ENCODE measurements around the gene ZKSCAN3.

DNA sequence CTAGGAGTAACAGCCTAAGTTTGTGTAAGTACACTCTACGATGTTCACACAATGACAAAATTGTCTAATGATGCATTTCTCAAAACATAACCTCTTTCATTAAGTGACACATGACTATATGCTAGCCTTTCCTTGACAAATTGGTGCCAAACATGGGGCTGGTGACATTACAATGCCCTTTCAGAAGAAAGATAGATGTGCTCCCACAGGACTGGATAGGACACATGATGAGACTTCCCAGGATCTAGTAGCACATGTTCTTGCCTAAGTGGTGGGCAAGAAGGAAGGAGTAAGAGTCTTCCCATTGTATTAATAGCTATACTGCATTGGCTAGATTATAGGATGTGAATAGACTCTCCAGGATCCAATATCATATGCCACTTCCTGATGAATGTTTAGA, 21.5 kb downstream of the ZKSCAN3 start:
- TF ChIP-seq GATA2 (IDR thresholded peaks at IDR 0.05; ENCODE audit: low read depth, low read length) (no peak), GATA3 (IDR thresholded peaks at IDR 0.05; ENCODE audit: low read depth, low read length) (no peak)
